K562 (cell line): ENCODE measurements around the gene CDH16. TPM values are rescaled to one million over a fixed set of nuclear protein-coding genes. Genes with fewer than 3 reads are reported as not detected.
A peak's percentile ranks its signal among the peaks of the same experiment; 100 is the strongest.

Experiments
- ATAC-seq: fragments of 200-7000 bp; cut with Tn5 transposase; 3 replicates; pipeline ENCODE4 v1.9.1; 2020; ENCODE audit warnings: moderate library complexity
- BruUV-seq: library from RNA; stranded (reverse); fragments of 400-500 nt; replicated peaks from 2 replicates; lab custom pipeline; 2021; lab: Mats Ljungman, UMichigan
- CTCF ChIA-PET: fragments of 300-600 bp; formaldehyde crosslinking; extraction: SDS; loops from one replicate; lab custom pipeline; 2021; ENCODE audit warnings: low intra/inter-chr PET ratio; lab: Yijun Ruan, JAX
- POLR2A ChIA-PET: fragments of 300-600, 350-650 bp; sonication (Branson Sonifier 250); formaldehyde crosslinking; extraction: SDS; loops from one replicate; lab custom pipeline; 2021; ENCODE audit warnings: antibody characterized with exemption, inconsistent platforms; lab: Yijun Ruan, JAX
- DNase-seq, 4 experiments: peaks; one replicate each; pipeline versions ENCODE4 v3.0.0 to v3.0.0-alpha.2; 2011 to 2018; ENCODE audit warnings: low spot score in 3 of 4, mixed read lengths in 3 of 4; ENCODE audit errors: extremely low read depth in 1 of 4
- FAIRE-seq: peaks from 2 replicates; lab custom pipeline; 2011; peaks lifted over from hg19 to GRCh38; lab: Jason Lieb, UNC
- H2AFZ ChIP-seq: 2 replicates; pipeline ENCODE4 v1.6.0; 2011; ENCODE audit warnings: low read depth, low read length, control low read depth, inconsistent platforms
- H3K27ac ChIP-seq: fragments of 200-600 bp; 3 replicates; pipeline ENCODE4 v1.8.0; 2011; ENCODE audit warnings: low read depth, mild to moderate bottlenecking, control low read depth, inconsistent platforms, low read length, moderate library complexity, mixed read lengths; ENCODE audit errors: extremely low read depth
- H3K27me3 ChIP-seq, 2 experiments: fragments of 300-600 bp in 1 of 2; 2 replicates in 1 of 2; 3 replicates in 1 of 2; pipeline versions ENCODE4 v1.6.0 to v1.8.0; 2011; ENCODE audit warnings: inconsistent platforms in 2 of 2, low read length in 2 of 2, mild to moderate bottlenecking in 1 of 2, mixed read lengths in 1 of 2, moderate library complexity in 1 of 2; ENCODE audit not compliant: control insufficient read depth in 2 of 2, insufficient read depth in 2 of 2
- H3K36me3 ChIP-seq: fragments of 300-600 bp; 3 replicates; pipeline ENCODE4 v1.8.0; 2011; ENCODE audit warnings: mild to moderate bottlenecking, low read length, inconsistent platforms; ENCODE audit not compliant: control insufficient read depth, insufficient read depth
- H3K4me1 ChIP-seq, 2 experiments: fragments of 200-600 bp in 1 of 2; replicated peaks in 1 of 2; 2 replicates in 1 of 2; 3 replicates in 1 of 2; pipeline versions ENCODE4 v1.5.1 to v1.8.0; 2011; ENCODE audit warnings: inconsistent platforms in 2 of 2, low read length in 2 of 2, mild to moderate bottlenecking in 1 of 2, mixed read lengths in 1 of 2, moderate library complexity in 1 of 2; ENCODE audit not compliant: control insufficient read depth in 2 of 2, insufficient read depth in 2 of 2
- H3K4me2 ChIP-seq: 2 replicates; pipeline ENCODE4 v1.6.1; 2011; ENCODE audit warnings: low read length, control low read depth, inconsistent platforms, mixed read lengths; ENCODE audit not compliant: insufficient read depth
- H3K4me3 ChIP-seq: fragments of 200-600 bp; sonication (generic), shearing (Covaris generic); 2 replicates; pipeline ENCODE4 v1.5.1; 2016; ENCODE audit warnings: control low read depth, inconsistent platforms
- H3K79me2 ChIP-seq: fragments of 200-600 bp; 3 replicates; pipeline ENCODE4 v1.8.0; 2011; ENCODE audit warnings: low read length, inconsistent platforms; ENCODE audit not compliant: control insufficient read depth, insufficient read depth
- H3K9ac ChIP-seq, 2 experiments: 2 replicates each; pipeline versions ENCODE4 v1.6.0 to v1.6.1; 2011; ENCODE audit warnings: low read depth in 2 of 2, low read length in 2 of 2, control low read depth in 1 of 2, inconsistent platforms in 1 of 2, mild to moderate bottlenecking in 1 of 2, mixed read lengths in 1 of 2; ENCODE audit not compliant: insufficient read depth in 1 of 2
- H3K9me1 ChIP-seq: one replicate; pipeline ENCODE4 v1.6.0; 2011; ENCODE audit warnings: inconsistent platforms, mild to moderate bottlenecking, low read length, moderate library complexity; ENCODE audit not compliant: control insufficient read depth, insufficient read depth
- H3K9me3 ChIP-seq: replicated peaks from 2 replicates; pipeline ENCODE4 v1.5.1; 2011; ENCODE audit warnings: low read depth, low read length, inconsistent platforms; ENCODE audit not compliant: control insufficient read depth, insufficient read depth
- H4K20me1 ChIP-seq: replicated peaks from 2 replicates; pipeline ENCODE4 v1.6.1; 2011; ENCODE audit warnings: low read length, inconsistent platforms, mixed read lengths; ENCODE audit not compliant: control insufficient read depth, insufficient read depth
- BDP1 ChIP-seq: IDR thresholded peaks from 3 replicates; pipeline ENCODE4 v1.6.1; 2011; ENCODE audit not compliant: insufficient read length, insufficient read depth
- CAMTA2 ChIP-seq: fragments of 250-450 bp; sonication (Bioruptor Pico); conservative IDR thresholded peaks from 2 replicates; pipeline ENCODE4 v1.5.1; 2022
- GABPB2 ChIP-seq: fragments of 250-450 bp; sonication (Bioruptor Pico); conservative IDR thresholded peaks from 2 replicates; pipeline ENCODE4 v1.5.1; 2021; ENCODE audit warnings: mild to moderate bottlenecking
- HIVEP1 ChIP-seq: fragments of 250-450 bp; sonication (Bioruptor Pico); IDR thresholded peaks from 2 replicates; pipeline ENCODE4 v1.4.0; 2020; ENCODE audit warnings: mild to moderate bottlenecking
- POLR2B ChIP-seq: fragments of 450-650 bp; IDR thresholded peaks from 2 replicates; pipeline ENCODE4 v1.6.1; 2018; ENCODE audit warnings: low read depth; ENCODE audit not compliant: partially characterized antibody
- POLR2H ChIP-seq: IDR thresholded peaks from 2 replicates; pipeline ENCODE4 v1.6.1; 2016; ENCODE audit warnings: missing genetic modification characterization, low read depth, mild to moderate bottlenecking, control low read depth, missing compliant biosample characterization, moderate library complexity
- RFX1 ChIP-seq: fragments of 450-650 bp; IDR thresholded peaks from 2 replicates; pipeline ENCODE4 v1.6.1; 2016; ENCODE audit warnings: mild to moderate bottlenecking, moderate library complexity
- TAF9B ChIP-seq: fragments of 450-650 bp; IDR thresholded peaks from 2 replicates; pipeline ENCODE4 v1.6.1; 2018; ENCODE audit warnings: mild to moderate bottlenecking; ENCODE audit not compliant: partially characterized antibody
- XRCC3 ChIP-seq: fragments of 450-650 bp; IDR thresholded peaks from 2 replicates; pipeline ENCODE4 v1.6.1; 2017; ENCODE audit warnings: mild to moderate bottlenecking, moderate library complexity
- ZC3H4 ChIP-seq: sonication (generic); formaldehyde crosslinking; IDR thresholded peaks from 2 replicates; pipeline ENCODE4 v1.9.0; 2021; ENCODE audit warnings: missing genetic modification reagents, borderline replicate concordance
- ZNF24 ChIP-seq: fragments of 450-650 bp; IDR thresholded peaks from 2 replicates; pipeline ENCODE4 v1.6.1; 2016
- ZNF395 ChIP-seq: fragments of 200-800 bp; sonication (Bioruptor generic); IDR thresholded peaks from 2 replicates; pipeline ENCODE4 v1.6.1; 2017; ENCODE audit warnings: missing genetic modification characterization, missing compliant biosample characterization
- WGBS: fragments of 100-300 bp; shearing (Covaris generic); methylation state at CpG from one replicate; pipeline ENCODE4 v1.1.6; 2016; ENCODE audit warnings: low coverage, mixed read lengths; ENCODE audit not compliant: insufficient coverage; ENCODE audit errors: missing lambda C conversion rate; 5-methylcytosine and 5-hydroxymethylcytosine counted together
- in situ Hi-C: fragments of 300-500 bp; cut with MboI; formaldehyde crosslinking; loops from 4 replicates; pipeline ENCODE4 v1.15.0; 2018; ENCODE audit warnings: inconsistent platforms, mixed read lengths
- intact Hi-C: fragments of 100-400 bp; cut with micrococcal nuclease; formaldehyde crosslinking; loops from 2 replicates; pipeline ENCODE4 v1.14.2; 2022
- polyA plus RNA-seq, 8 experiments: library from polyadenylated mRNA; depleted of rRNA in 4 of 8; stranded (reverse) in 5 of 8; unstranded in 3 of 8; fragments of >200 nt; fragmentation: Nextera tagmentation in 2 of 8; fragmentation: Illumina TruSeq in 1 of 8; extraction: Ambion mirVana in 2 of 8; extraction: Trizol in 1 of 8; gene quantifications; 2 replicates each; pipeline versions ENCODE4 v1.2.1 to v1.2.3, GENCODE V29; 2011 to 2014; ENCODE audit warnings: inconsistent platforms in 1 of 8, missing spikeins in 1 of 8
- total RNA-seq, 7 experiments: library from RNA; depleted of rRNA in 6 of 7; stranded (reverse); fragments of >200 nt in 6 of 7; fragmentation: Illumina TruSeq in 2 of 7; extraction: Trizol in 2 of 7; gene quantifications; 2 replicates each; pipeline versions ENCODE4 v1.2.1 to v1.2.3, GENCODE V29; 2011 to 2021; ENCODE audit warnings: low replicate concordance in 1 of 7
- TF ChIP-seq, protein P1 (sequence below): fragments of 250-450 bp; sonication (Bioruptor Pico); IDR thresholded peaks from 2 replicates; pipeline ENCODE4 v1.8.0; 2022; ENCODE audit warnings: moderate library complexity, mild to moderate bottlenecking, inconsistent platforms
- TF ChIP-seq, protein P2 (sequence below), 2 experiments: fragments of 450-650 bp in 1 of 2; sonication (generic) in 1 of 2; formaldehyde crosslinking; conservative IDR thresholded peaks; 2 replicates each; pipeline versions ENCODE4 v1.4.0 to v1.8.1; 2020 to 2022; ENCODE audit warnings: mild to moderate bottlenecking in 1 of 2, missing genetic modification reagents in 1 of 2

The CDH16 gene
- total and polyA plus RNA-seq, 9 of the 15 experiments (the other 6 are each of a cell fraction or from before 2014, with no cell fraction given), result not detected

DNA sequence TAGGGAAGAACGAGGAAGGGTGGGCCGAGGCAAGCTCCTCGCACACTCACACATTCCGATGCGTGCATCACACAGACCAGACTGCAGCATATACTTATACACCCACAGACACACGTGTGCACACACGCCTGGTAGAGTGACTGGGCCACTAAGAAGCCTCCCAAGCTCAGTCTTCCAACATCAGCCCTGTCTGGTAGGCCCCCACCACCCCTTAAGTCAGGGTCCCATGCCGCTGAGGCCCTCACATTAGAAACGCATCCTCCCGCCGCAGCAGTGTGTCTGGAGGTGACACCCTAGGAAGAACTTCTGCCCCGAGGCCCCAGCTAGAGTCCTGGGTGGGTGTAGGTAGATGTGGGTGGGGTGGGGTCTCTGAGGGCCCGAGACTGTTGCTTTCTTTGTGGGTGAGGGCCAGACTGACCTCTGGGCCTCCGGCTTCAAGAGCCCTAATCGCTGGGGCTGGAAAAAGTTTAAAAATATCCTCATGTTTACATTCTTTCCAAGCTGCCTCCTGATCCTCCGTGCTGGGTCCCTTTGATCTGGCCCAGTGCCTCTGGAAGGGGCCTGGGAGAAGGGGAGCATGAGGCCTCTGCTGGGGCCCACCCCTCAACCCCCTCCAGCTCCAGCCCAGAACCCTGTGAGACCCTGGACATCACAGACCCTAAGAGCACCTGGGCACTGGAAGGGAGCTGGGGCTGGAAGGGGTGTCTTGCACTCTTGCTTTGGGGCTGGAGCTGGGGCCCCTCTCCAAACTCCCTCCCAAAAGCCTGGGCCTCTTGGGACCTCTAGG is 13.6 kb downstream of the CDH16 start:
- Histone ChIP-seq H3K36me3 (no peaks in the 10 kb centered on the region), H4K20me1 (no peaks in the 10 kb centered on the region), H3K79me2 (no peaks in the 10 kb centered on the region), H3K4me1 (peaks cover 31 to 54% of the 10 kb centered on the region in 2 experiments), H3K27ac (no peak overlapping the region), H3K9me3 (no peaks in the 10 kb centered on the region), H3K27me3 (no peaks in the 10 kb centered on the region), H3K9ac (peak overlapping the region in 1 of 2 experiments; percentile 80; a peak in 2 of 4 replicates), H3K9me1 (no peaks in the 10 kb centered on the region), H3K4me3 (no peak overlapping the region), H3K4me2 (no peak overlapping the region), H2AFZ (peak overlapping the region; percentile 72)
- no peak for FAIRE-seq
- in situ Hi-C loops, result no loop called here
- no TSS peak for BruUV-seq
- ATAC-seq, result no peak
- 72% methylated on average over 16 of the region's 16 CpGs for WGBS
- DNase-seq, result no peak
- TF ChIP-seq ZC3H4 (0 out of 2 replicates have a peak, but pooled peaks have one; percentile 15), BDP1 (no peak), HIVEP1 (CRISPR knock-in tag) (no peak), XRCC3 (no peak)
- intact Hi-C loops, result no loop called here
- POLR2A ChIA-PET, result interaction anchor here (0.5 to 1.4 kb wide), 5 partner anchors 12 to 245 kb away, joined by 3 to 9 read pairs (median 3); partner anchors contain the start of gene CDH16
- CTCF ChIA-PET, result no interaction called here

GRCh38 chr16:66904428-66904845 is 14.2 kb downstream of the CDH16 start:
- BruUV-seq, result no TSS peak
- no peak for TF ChIP-seq RFX1
- no peak for TF ChIP-seq CAMTA2 (CRISPR knock-in tag)
- TF ChIP-seq, protein P1, sequence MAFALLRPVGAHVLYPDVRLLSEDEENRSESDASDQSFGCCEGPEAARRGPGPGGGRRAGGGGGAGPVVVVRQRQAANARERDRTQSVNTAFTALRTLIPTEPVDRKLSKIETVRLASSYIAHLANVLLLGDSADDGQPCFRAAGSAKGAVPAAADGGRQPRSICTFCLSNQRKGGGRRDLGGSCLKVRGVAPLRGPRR, result no peak
- TF ChIP-seq ZNF24, result no peak
- no peak for TF ChIP-seq POLR2H (tag)
- no peak for TF ChIP-seq GABPB2
- TF ChIP-seq TAF9B, result no peak
- TF ChIP-seq ZNF395 (CRISPR knock-in tag), result no peak
- TF ChIP-seq POLR2B, result no peak
- TF ChIP-seq, protein P2, sequence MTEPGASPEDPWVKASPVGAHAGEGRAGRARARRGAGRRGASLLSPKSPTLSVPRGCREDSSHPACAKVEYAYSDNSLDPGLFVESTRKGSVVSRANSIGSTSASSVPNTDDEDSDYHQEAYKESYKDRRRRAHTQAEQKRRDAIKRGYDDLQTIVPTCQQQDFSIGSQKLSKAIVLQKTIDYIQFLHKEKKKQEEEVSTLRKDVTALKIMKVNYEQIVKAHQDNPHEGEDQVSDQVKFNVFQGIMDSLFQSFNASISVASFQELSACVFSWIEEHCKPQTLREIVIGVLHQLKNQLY (CRISPR knock-in tag; conservative IDR thresholded peaks at IDR 0.05), result no peak

More at GRCh38 chr16:66904428-66904845, 14.2 kb downstream of the CDH16 start:
- intact Hi-C loops (no loop called here), in situ Hi-C loops (no loop called here)
- Histone ChIP-seq H3K4me1 (peaks cover 36 to 56% of the 10 kb centered on the region in 2 experiments), H3K4me3 (no peak overlapping the region), H3K4me2 (no peak overlapping the region), H3K9ac (peak overlapping the region in 1 of 2 experiments; percentile 80; a peak in 1 of 4 replicates), H3K27me3 (no peaks in the 10 kb centered on the region), H2AFZ (peak overlapping the region; percentile 72), H3K9me3 (no peaks in the 10 kb centered on the region), H4K20me1 (no peaks in the 10 kb centered on the region), H3K79me2 (no peaks in the 10 kb centered on the region), H3K9me1 (no peaks in the 10 kb centered on the region), H3K27ac (no peak overlapping the region), H3K36me3 (no peaks in the 10 kb centered on the region)
- DNase-seq, result no peak
- no peak for FAIRE-seq
- POLR2A ChIA-PET, result interaction anchor here (1.3 kb wide), 2 partner anchors 12 to 24 kb away, joined by 3 read pairs; no protein-coding TSS in a partner anchor
- 74% methylated on average over 9 of the region's 13 CpGs for WGBS
- CTCF ChIA-PET, result no interaction called here
- ATAC-seq, result no peak
